ENCODE data around the gene UXT. TPM values are rescaled to one million over a fixed set of nuclear protein-coding genes. Genes with fewer than 3 reads are reported as not detected.

Gene UXT
- total and polyA plus RNA-seq, 2 of the 13 experiments (the other 11 are each of a cell fraction or from before 2014, with no cell fraction given) = 107 to 123 TPM

DNA sequence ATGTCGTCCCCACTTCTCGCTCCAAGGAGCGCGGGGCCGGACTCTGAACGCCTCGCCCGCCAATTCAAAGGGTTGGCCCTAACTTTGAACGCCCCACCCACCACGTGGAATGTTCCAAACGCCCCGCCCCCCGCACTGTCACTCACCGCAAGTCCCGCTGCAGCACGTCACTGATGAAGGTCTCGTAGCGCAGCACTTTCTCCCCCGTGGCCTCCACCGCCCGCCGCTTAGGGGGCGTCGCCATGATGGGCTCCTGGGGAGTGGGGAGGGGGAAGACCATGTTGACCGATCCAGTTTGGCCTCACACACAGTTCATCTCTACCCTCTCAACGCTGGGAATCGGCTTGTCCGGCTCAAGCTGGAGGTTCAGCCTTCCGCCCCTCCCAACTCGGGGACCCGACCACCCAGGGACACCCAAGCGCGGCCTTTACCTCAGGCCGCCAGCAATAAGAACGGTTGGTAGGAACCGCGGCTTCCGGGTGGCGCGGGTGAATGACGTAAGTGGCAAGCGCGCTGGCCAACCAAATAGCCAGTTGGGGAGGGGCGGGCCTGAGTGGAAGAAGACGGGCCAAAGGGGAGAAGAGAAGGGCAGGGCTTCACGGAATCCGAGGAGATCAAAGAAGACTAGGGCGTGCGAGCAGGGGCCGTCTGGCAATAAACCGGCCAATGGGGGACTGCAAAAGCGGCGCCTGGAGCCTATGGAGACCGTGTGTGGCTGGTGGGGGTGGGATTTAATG is at the start of gene UXT (continued):
- TF ChIP-seq TCF7 (IDR thresholded peaks at IDR 0.05; ENCODE audit: low read depth) (peak; percentile 64), MIER2 (CRISPR knock-in tag; IDR thresholded peaks at IDR 0.05) (no peak), KLF6 (CRISPR knock-in tag; IDR thresholded peaks at IDR 0.05) (0 out of 2 replicates have a peak, but pooled peaks have one; percentile 68), ZNF468 (CRISPR knock-in tag; IDR thresholded peaks at IDR 0.05) (0 out of 2 replicates have a peak, but pooled peaks have one; percentile 60), HOXA9 (CRISPR knock-in tag; IDR thresholded peaks at IDR 0.05; ENCODE audit: borderline replicate concordance) (peak; percentile 59; the same call in 1 of the 2 replicates), ZNF382 (CRISPR knock-in tag; IDR thresholded peaks at IDR 0.05; ENCODE audit: borderline replicate concordance) (no peak), BRD4 (CRISPR knock-in tag; IDR thresholded peaks at IDR 0.05) (0 out of 2 replicates have a peak, but pooled peaks have one; percentile 38), XRCC5 (optimal IDR thresholded peaks at IDR 0.05; ENCODE audit: low read length) (no peak), HNRNPUL1 (IDR thresholded peaks at IDR 0.05; ENCODE audit: low read depth, low read length) (no peak), IRX3 (CRISPR knock-in tag; IDR thresholded peaks at IDR 0.05; ENCODE audit: borderline replicate concordance, low read depth) (0 out of 2 replicates have a peak, but pooled peaks have one; percentile 21), NKX3-1 (CRISPR knock-in tag; IDR thresholded peaks at IDR 0.05) (peak; percentile 48; the same call in 1 of the 2 replicates), ZNF768 (CRISPR knock-in tag; IDR thresholded peaks at IDR 0.05) (no peak; the same call in 1 of the 2 replicates), ZNF883 (CRISPR knock-in tag; IDR thresholded peaks at IDR 0.05; ENCODE audit: not compliant biosample characterization) (peak; percentile 37), SRSF4 (IDR thresholded peaks at IDR 0.05; ENCODE audit: low read depth, low read length, poor library complexity, severe bottlenecking) (no peak), PCBP1 (IDR thresholded peaks at IDR 0.05; ENCODE audit: borderline replicate concordance, low read depth, low read length) (no peak), ZFP37 (CRISPR knock-in tag; IDR thresholded peaks at IDR 0.05; ENCODE audit: borderline replicate concordance) (no peak), NCOA2 (CRISPR knock-in tag; IDR thresholded peaks at IDR 0.05) (no peak), ZNF558 (CRISPR knock-in tag; IDR thresholded peaks at IDR 0.05; ENCODE audit: borderline replicate concordance) (peak; percentile 46; the same call in 1 of the 2 replicates), RAD51 (IDR thresholded peaks at IDR 0.05; ENCODE audit: borderline replicate concordance) (no peak), ZNF839 (CRISPR knock-in tag; IDR thresholded peaks at IDR 0.05; ENCODE audit: borderline replicate concordance) (peak; percentile 60; the same call in 1 of the 2 replicates), TOPORS (CRISPR knock-in tag; IDR thresholded peaks at IDR 0.05) (peak; percentile 25; the same call in 1 of the 2 replicates), ZNF251 (CRISPR knock-in tag; IDR thresholded peaks at IDR 0.05) (no peak)
- TF ChIP-seq, protein P1, sequence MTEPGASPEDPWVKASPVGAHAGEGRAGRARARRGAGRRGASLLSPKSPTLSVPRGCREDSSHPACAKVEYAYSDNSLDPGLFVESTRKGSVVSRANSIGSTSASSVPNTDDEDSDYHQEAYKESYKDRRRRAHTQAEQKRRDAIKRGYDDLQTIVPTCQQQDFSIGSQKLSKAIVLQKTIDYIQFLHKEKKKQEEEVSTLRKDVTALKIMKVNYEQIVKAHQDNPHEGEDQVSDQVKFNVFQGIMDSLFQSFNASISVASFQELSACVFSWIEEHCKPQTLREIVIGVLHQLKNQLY (CRISPR knock-in tag; IDR thresholded peaks at IDR 0.05) = no peak
- TF ChIP-seq, protein P2, sequence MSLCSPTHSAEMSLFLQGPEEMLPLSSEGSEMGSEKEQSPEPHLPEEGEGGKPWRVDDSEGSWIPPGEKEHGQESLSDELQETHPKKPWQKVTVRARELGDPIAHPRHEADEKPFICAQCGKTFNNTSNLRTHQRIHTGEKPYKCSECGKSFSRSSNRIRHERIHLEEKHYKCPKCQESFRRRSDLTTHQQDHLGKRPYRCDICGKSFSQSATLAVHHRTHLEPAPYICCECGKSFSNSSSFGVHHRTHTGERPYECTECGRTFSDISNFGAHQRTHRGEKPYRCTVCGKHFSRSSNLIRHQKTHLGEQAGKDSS (CRISPR knock-in tag; IDR thresholded peaks at IDR 0.05; ENCODE audit: borderline replicate concordance, low read depth) = no peak
